NCI-H2081 treated with DMSO at 0.1 percent for 48 hours (cell line): ENCODE data around the gene LLCFC1.

Experiments
- DNase-seq: peaks from one replicate; lab custom pipeline; 2025; lab: John Stamatoyannopoulos, UW

Gene LLCFC1

DNA sequence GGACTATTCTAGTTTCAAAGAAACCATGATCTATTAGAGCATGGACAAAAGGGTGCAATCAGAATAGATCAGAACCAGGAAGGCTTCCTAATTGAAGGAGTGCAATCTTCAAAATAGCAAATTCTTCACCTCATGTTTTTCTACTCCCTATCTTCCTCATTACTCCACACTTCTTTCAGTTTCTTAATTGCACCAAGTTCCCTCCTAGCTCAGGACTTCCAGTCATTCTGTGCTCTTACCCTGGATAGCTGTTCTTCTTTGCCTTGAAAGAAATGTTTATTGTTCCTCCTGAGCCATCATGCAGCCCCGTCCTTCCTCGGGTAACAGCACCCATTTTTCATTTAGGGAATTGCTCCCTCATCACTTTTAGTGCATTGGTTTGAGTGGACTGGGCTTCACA is 28.8 kb upstream of the LLCFC1 start:
- no peak for DNase-seq

- DNase-seq, result no peak
Measured at GRCh38 chr7:142913051-142913450, 26.2 kb upstream of the LLCFC1 start.

DNA sequence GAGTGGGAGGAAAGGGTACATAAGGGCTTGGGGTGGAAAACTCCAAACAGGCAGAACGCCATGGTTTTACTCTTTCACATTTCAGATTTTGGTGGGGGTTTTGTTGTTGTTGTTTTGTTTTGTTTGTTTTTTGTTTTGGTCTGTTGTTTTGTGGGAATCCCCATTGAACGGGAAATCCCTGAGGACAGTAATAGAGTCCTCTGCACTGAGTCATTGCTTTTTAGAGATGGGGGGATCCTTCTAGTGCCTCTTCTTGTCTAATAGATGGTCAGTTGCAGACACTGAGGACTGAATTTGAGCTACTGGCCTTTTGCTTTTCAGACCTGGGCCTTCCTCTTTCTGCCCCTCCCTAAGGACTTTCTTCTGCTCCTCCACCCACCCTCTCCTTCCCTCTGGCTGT is 25.7 kb upstream of the LLCFC1 start:
- no peak for DNase-seq

GRCh38 chr7:142914121-142914520 is 25.2 kb upstream of the LLCFC1 start:
- no peak for DNase-seq

DNA sequence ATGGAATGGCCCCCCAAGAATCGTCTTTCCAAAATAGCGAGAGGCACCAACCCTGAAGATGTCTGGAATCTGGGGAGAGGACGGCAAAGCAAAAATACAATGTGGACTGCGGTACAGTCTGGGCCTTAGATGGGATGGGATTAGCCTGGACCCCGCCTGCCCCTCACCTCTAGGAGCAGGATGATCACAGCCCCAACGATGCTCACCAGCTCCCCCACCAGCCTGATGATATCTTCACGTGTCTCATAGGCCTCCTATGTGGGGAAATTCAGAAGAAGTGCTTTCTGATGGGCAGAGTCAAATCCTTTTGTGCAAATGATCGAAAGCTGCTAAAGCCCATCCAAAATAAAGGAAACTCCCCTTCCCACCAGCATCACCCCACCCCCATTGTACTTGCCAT is 24.0 kb upstream of the LLCFC1 start:
- no peak for DNase-seq

- no peak for DNase-seq
Measured at GRCh38 chr7:142916508-142916907, 22.8 kb upstream of the LLCFC1 start.

GRCh38 chr7:142917447-142917846 is 21.8 kb upstream of the LLCFC1 start:
- DNase-seq, result no peak

GRCh38 chr7:142918901-142919300 is 20.4 kb upstream of the LLCFC1 start:
- DNase-seq, result no peak

DNA sequence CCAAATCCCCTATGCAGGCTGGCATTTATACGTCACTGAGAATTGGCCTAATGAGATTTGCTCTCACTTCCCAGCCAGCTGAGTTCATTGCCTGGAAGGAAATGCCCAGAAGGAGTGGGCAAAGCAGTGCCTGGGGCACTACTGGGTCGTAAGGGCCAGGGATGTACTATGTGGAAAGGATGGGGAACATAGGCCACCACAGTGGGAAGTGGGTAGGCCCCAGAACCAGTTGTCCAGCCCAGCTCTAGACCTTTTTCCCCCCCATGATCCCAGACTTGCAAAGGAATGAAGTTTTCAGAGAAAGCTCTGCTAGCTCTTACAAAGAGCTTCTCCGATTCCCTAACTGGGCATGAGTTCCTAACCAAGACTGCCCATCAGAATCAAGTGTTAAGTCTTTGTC is 19.6 kb upstream of the LLCFC1 start:
- no peak for DNase-seq

DNA sequence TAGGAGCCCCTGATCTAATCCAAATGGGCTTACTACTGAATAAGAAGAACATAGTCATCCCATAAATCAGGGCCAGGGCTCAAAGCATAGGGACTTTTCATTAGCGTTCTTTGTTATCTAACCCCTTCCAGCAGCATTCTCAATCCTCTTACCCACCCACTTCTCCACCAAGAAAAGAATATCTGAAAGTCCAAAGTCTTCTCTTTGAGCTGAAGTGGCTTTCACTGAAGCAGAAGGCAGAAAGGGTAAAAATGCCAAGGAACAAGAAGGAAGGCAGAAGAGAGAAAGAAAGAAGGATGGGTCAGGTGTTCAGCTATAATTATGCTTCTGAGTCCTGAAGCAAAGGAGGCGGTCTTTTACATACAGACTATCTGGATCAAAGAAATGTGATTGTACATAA is 15.9 kb upstream of the LLCFC1 start:
- DNase-seq, result no peak

GRCh38 chr7:142925413-142925812 is 13.9 kb upstream of the LLCFC1 start:
- DNase-seq, result no peak

DNA sequence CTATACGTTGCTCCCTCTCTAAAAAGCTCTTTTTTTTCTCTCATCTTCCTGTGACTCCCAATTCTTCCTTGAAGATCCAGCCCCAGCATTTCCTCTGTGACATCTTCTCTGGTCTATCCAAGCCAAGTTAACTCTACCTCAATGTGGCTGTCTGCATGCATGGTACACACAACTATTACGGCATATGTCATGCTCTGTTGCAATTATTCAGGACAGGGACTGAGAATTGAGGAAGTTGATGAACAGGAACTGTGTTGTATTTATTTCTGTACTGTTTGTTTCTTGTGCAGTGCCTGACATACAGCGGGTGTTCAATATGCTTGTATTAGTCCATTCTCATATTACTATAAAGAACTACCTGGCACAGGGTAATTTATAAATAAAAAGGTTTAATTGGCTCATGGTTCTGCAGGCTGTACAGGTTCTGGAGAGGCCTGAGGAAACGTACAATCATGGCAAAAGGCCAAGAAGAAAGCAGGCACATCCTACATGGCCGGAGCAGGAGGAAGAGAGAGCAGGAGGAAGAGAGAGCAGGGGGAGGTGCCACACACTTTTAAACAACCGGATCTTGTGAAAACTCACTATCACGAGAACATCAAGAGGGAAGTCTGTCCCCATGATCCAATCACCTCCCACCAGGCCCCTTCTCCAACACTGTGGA is 12.1 kb upstream of the LLCFC1 start:
- DNase-seq, result no peak

DNA sequence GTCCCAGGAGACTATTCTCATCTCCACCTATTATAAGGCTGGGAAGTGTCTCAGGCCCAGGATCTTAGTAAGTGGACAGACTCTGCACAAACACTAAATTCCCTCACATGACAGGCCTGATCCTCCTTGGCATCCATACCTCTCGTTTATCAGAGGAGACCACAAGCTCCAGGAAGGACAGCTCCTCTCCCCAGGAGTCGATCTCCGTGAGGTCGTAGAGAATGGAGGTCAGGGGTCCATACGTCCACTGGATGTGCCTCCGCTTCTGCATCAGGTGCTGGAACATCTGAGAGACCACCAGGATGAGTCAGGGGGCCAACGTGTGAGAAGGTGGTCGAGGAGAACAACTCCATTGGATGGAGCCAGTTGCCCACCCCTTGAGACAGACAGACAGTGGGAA is 11.3 kb upstream of the LLCFC1 start:
- DNase-seq, result no peak

DNA sequence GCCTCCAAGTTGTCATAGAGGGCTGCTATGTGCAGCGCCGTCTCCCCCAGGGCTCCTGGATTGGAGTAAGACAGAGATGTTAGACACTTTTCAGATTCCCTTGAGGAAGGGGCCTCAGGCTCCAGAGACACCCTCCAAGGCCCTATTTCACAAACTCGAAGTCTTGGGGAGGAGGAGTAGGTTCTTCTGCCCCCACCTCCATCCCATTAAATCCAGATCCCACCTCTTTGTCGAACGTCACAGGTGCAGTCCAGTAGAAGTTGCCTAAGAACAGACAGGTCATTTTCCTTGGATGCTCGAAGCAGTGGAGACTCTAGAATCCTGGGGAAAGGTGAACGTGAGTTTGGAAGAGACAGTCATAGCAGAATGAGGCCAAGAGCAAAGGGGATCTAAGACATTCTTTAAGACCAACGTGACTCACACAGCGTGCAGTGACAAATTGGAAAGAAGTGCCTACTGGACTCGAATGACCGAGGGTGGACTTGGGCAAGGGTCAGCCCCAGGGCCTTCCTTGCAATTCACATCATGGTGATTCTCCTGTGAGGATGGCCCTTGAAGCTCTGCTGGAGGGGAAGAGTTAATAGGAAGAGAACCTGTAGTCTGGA is 9.1 kb upstream of the LLCFC1 start:
- no peak for DNase-seq

- no peak for DNase-seq
Measured at GRCh38 chr7:142932386-142933091, 6.7 kb upstream of the LLCFC1 start.

DNA sequence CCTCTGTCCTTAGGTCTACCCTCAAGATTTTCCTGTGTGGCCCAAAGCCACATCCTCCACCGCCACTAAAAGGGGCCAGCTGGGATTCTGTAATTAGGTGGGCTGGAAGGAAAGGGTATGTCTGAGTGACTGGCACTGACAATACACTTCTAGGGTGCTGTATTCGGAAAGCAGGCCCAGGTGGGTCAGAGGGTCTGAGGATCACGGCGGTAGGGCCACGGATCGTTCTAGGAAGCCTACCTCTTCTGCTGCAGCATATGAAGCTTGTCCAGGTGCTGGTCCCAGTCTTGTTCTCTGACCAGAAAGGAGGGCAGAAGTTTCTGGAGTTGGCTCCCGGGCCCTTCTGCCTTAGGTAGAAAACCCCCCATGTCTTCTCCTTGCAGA is 6.2 kb upstream of the LLCFC1 start:
- no peak for DNase-seq

DNA sequence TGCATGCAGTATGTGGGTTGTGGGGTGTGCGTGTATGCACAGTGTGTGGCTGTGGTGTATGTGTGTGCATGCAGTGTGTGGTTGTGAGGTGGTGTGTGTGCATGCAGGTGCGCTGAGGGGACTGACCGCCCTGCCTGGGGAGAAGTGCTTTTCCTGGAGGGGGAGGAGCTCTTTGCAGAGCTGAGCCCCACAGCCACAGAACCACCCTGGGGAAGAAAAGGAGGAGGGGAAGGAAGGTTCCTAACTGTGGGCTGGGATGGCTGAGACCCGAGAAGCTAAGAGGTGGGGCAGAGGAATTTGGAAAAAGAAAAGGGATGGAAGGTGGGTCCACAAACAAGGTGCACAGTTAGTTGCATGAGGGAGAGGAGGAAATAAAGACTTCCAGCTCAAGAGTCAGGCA is 5.7 kb upstream of the LLCFC1 start, which contains the start of gene TRPV5:
TRPV5 (minus strand) TSS at position 123 of the 400 bp plus-strand sequence. CDS start 287 bp downstream, outside the sequence.
- DNase-seq, result no peak

DNA sequence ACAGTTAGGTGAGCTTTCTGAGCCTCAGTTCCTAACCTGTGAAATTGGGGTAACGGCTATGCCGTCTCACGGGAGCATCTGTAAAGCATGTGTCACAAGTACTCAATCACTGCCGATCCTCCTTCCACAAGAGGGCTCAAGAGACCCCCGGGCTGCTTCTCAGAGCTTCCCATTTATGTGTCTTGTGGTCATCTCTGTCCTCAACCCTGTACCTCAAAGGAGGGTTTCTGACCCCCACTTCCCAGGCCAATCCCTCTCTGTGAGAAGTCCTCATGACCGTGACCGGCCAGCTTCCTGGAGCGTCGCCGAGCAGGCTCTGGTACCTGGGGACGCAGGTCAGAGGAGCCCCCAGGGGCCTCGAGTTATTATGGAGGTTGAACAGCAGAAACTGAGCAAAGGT is 5.2 kb upstream of the LLCFC1 start:
- DNase-seq, result no peak

GRCh38 chr7:142935941-142936565 is 3.2 kb upstream of the LLCFC1 start:
- DNase-seq, result no peak

DNA sequence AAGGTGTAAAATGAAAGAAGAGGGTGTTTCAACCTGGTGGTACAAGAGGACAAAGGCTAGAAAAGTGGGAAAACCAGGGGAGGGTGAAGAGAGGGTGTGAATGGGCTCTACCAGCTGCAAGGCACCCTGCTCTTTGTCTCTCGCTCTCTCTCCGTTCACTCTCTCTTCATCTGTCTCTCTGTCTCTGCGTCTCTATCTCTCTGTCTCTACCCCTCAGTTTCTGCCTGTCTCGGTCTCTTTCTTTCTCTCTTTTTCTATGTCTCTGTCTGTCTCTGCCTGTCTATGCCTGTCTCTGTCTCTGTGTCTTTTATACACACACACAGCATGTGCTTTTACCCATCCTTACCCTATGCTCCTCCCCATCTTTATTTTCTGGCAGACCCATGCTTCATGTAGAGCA is 673 bp upstream of the LLCFC1 start:
- DNase-seq, result no peak

DNA sequence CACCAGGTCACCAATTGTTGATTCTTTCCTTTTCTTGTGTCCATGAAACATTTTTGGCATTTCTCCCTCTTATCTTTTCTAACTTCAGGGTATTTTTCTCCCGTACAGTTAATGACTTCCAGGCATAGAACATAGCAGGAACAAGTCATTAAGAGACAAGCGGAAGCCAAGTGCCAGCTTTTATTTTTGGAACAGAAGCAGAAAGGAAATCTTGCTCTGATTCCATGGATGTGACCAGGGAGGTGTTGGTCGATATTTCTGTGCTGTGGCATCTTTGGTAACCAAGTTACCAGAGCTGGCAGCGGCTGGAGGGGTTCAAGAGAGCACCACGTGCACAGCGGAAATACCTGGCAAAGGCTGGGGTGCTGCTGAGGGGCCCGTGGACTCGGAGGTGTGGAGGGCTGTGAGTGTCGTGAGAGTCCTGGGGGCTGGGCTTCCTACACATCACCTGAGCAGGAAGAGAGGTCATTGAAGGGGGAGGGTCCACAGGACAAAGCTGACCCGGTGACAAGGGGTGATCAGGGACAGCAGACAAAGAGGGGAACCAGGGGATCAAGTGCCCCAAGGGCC is 1.8 kb downstream of the LLCFC1 start:
- no peak for DNase-seq

GRCh38 chr7:142941541-142941940 is 2.3 kb downstream of the LLCFC1 start:
- DNase-seq, result no peak

- no peak for DNase-seq
Measured at GRCh38 chr7:142942746-142943145, 3.5 kb downstream of the LLCFC1 start.
